Hippocampal formation (tissue), 2 donors: ENCODE results near the gene KATNB1.
A peak's percentile ranks its signal among the peaks of the same experiment; 100 is the strongest.
"Not testable (repeated sequence)": the region's sequence is repeated elsewhere in the genome, so short reads cannot be mapped to it uniquely, and the experiment has no call there.

Experiments used
- DNase-seq, 2 donors: peaks; one replicate each; lab custom pipeline; 2025; lab: John Stamatoyannopoulos, UW

Gene KATNB1

DNA sequence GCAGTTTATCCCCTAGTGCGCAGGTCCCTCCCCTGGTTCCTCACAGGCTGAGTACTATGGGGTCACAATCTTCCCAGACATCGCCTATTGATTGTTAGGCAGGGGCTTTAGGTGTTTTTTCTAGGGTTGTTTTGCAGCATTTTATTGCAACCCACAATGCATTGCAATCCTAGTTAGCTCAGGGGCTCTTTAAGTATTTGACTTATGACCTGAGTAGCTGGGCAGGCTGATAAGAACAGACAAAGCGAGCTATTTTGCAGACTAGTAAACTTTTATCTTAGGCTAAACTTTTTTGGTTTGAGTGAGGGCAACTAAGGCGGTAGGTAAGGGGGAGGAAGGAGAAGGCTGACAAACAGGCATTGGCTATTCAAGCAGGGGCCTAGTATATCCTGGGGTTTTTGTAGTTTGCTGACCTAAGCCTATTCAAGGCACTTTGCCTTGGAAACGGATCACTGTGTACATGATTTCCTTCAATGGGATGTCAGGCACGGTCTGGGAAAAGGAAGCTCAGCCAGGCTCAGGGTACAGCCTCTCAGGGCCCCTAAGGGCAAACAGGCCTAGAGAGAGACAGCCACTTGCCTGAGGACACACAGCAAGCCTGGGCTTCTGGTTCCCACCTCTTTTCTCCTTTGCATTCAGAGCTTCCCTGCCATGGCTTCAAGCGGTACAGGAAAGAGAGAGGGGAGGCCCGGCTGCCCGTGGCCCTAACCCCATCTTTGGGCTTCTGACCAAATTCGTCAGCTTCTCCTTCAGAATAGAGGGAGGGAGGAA is 34.6 kb upstream of the KATNB1 start:
- no peak for DNase-seq

DNA sequence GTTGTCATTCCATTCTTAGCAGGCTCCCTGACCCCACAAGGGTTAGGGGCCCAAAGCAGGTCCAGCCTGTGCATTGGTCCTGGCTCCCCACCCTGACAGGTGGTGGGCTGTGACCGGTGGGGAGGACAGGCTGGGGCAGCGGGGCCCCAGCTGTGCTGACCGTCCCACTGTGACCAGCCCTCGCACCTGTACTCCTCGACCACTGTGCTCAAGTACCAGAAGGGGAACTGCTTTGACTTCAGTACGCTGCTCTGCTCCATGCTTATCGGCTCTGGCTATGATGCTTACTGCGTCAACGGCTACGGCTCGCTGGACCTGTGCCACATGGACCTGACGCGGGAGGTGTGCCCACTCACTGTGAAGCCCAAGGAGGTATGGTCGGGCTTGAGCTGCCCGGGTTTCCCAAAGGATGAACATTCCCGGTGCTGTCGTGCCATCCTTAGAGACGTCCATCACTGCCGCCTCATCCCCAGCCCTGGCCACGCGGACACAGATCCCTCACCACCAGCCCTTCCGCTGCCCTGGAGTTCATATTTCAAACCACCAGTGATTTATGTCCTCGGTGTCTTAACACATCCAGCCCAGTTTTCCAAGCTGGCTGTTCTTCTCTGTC is 33.7 kb upstream of the KATNB1 start:
- DNase-seq: no peak

DNA sequence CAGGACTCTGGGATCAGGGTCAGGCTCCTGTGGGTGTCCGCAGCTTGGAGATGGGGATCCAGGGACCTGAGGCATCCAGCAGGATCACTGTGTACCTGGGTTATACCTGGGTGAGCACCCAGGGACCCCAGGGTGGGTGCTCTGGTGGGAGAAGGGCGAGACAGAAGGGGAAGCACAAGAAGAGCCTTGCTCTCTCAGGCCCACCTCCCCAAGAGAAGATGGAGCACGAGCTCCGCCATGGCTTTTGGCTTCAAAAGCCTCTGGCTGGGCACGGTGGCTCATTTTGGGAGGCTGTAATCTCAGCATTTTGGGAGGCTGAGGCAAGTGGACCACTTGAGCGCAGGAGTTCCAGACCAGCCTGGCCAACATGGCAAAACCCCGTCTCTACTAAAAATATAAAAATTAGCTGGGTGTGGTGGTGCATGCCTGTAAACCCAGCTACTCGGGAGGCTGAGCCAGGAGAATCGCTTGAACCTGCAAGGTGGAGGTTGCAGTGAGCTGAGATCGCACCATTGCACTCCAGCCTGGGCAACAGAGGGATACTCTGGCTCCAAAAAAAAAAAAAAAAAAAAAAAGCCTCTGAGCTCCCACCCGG is 32.1 kb upstream of the KATNB1 start:
- DNase-seq: no peak

DNA sequence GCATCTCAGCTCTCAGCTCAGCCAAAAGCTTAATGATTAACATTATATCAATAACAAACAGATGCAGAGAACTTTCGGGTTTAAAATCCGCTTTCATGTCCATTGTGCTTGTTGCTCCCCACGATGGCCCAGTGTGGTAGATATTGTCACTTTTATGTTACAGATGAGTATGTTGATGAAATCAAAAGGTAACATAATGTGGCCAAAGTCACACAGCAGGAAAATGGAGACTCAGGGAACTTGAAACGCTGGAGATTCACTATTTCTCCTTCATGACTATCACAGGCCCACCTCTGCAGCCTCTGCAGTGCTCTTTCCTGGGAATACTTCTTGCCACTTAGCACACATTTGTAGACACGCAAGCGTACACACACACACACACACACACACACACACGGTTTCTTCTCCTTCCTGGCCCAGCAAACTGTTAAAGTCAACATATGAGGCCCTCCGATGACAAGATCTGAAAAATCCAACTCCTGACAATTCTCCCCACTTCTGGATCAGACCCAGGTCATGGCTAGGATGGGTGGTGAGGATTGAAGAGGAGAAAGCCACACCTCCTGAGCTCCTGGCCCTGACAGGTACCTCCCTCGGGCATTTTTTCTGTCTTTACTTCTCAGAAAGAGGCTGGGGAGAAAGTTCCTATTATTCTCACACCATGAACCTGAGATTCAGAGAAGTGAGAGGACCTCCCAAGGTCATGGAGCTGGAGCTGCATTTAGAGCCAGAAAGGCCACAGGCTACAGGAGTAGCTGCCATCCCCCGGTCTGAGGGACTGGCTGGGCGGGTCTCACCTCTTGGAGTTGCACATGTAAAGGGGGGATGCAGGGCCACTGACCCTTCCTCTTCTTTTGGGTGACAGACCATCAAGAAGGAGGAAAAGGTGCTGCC is 31.3 kb upstream of the KATNB1 start:
- DNase-seq: no peak

DNA sequence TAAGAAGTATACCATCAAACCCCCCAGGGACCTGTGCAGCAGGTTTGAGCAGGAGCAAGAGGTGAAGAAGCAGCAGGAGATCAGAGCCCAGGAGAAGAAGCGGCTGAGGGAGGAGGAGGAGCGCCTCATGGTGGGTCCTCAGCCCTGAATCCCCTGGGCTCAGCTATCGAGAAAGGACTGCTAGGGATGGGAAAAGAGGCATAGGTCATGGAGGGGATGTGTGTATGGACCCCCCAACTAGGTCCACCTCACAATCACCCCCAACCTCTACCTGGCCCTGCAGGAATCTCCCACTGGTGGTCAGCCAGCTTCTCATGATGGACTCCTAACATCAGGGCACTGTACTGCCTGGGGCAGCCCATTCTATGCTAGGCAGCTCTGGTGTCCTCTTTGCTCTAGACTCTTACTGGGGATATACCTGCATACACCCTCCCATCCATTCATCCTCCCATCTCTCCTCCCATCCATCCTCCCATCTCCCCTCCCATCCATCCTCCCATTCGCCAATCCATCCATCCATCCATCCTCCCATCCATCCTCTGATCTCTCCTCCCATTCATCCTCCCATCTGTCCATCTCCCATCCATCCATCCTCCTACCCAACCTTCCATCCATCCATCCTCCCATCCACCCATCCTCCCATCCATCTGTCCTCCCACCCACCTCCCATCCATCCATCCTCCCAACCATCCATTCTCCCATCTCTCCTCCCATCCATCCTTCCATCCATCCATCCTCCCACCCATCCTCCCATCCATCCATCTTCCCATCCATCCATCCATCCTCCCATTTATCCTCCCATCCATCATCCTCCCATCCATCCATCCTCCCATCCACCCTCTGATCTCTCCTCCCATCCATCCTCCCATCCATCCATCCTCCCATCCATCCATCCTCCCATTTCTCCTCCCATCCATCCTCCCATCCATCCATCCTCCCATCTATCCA is 30.4 kb upstream of the KATNB1 start:
- no peak for DNase-seq

DNA sequence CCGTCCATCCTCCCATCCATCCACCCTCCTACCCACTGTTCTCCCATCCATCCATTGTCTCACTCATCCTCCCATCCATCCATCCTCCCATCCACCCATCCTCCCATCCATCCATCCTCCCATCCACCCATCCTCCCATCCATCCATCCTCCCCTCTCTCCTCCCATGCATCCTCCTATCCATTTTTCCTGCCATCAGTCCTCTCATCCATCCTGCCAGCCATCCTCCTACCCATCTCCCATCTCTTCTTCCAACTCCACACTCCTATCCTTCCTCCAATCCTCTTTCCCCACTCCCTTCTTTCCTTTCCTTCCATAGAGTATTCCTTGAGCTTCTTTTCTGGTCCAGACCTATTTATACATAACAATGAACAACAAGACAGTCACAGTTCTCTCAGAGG is 28.9 kb upstream of the KATNB1 start:
- no peak for DNase-seq

DNA sequence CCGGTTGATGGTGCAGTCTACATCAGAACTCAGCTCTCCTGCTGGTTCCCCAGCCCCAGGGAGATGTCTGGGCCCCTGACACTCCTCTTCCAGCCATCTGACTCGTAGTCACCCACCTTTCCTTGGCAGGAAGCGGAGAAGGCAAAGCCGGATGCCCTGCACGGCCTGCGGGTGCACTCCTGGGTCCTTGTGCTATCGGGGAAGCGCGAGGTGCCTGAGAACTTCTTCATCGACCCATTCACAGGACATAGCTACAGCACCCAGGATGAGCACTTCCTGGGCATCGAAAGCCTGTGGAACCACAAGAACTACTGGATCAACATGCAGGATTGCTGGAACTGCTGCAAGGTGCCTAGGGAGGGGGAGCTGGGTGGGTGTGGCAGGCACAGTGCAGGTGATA is 28.2 kb upstream of the KATNB1 start:
- no peak for DNase-seq

DNA sequence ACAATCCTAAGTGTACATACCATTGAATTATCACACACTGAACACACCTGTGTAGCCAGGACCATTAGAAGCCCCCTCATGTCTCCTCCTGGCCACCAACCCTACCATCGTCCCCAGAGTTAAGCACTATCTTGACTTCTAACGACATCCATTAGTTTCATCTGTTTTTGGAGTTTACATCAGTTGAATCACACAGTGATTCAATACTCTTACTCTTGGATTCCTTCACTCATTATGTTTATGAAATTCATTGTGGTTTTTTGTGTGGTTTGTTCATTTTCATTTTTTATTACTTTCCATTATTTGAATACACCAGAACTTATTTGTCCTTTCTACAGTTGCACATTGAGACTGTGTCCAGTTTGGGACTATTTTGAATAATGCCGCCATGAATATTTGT is 27.4 kb upstream of the KATNB1 start:
- no peak for DNase-seq

DNA sequence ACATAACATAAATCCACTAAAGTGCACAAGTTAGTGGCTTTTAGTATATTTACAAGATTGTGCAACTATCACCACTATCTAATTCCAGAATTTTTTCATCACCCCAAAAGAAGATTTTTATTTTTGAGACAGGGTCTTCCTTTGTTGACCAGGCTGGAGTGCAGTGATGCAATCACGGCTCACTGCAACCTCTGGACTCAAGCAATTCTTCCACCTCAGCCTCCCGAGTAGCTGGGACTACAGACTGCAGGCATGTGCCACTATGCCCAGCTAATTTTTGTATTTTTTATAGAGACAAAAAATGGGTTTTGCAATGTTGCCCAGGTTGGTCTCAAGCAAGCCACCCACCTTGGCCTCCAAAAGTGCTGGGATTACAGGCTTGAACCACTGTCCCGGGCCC is 25.9 kb upstream of the KATNB1 start:
- no peak for DNase-seq

DNA sequence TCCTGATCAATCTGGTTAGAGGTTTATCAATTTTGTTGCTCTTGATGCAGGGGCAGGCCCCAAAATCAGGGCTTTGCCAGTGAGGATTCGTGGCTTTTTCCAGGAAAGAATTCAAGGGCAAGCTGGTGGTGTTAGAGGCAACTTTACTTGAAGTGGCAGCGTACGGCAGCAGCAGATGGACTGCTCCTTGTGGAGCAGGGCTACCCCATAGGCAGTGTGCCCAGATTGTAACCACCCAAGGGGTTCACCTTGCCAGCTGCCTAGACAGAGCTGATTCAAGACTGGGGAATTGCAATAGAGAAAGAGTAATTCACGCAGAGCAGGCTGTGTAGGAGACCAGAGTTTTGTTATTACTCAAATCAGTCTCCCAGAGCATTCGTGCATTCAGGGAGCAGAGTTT is 24.2 kb upstream of the KATNB1 start:
- DNase-seq: no peak

DNA sequence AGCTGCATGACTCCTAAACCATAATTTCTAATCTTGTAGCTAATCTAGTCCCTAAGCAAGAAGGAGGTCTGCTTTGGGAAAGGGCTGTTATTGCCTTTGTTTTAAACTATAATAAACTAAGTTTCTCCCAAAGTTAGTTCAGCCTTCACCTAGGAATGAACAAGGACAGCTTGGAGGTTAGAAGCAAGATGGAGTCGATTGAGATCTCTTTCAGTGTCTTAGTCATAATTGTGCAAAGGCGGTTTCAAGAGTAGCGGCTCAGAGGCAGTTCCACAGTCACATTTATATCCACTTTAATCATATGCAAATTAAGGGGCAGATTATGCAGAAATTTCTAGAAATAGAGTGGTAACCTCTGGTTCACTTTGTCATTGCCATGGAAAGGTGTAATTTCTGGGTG is 23.6 kb upstream of the KATNB1 start:
- DNase-seq: no peak

DNA sequence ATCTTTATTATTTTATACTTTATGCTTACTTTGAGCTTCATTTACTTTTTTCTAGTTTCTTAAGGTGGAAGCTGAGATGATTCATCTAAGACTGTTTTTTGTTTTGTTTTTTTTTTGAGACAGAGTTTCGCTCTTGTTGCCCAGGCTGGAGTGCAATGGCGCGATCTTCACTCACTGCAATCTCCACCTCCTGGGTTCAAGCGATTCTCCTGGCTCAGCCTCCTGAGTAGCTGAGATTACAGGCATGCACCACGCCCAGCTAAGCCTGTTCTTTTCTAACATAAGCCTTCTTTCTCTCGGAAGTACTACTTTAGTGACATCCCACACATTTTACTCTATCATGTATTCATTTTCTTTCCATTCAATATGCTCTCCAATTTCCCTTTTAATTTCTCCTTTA is 23.0 kb upstream of the KATNB1 start:
- not testable (repeated sequence) for DNase-seq

DNA sequence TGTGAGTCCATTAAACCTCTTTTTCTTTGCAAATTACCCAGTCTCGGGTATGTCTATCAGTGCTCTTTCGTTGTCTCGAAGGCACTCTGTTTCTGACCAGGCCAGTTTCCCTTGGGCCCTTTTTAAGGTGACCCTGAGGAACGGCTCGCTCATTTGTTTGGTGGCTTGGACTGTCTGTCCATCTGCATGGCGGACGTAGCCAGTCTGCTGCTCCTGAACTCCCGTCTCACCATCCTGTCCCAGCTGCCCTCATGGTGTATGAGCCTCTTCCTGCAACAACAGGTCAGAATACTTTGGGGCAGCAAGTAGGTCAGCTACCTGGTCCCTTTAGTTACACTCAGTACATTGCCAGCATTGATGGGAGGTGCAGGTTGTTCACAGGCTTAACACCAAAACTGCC is 22.0 kb upstream of the KATNB1 start:
- DNase-seq: no peak

DNA sequence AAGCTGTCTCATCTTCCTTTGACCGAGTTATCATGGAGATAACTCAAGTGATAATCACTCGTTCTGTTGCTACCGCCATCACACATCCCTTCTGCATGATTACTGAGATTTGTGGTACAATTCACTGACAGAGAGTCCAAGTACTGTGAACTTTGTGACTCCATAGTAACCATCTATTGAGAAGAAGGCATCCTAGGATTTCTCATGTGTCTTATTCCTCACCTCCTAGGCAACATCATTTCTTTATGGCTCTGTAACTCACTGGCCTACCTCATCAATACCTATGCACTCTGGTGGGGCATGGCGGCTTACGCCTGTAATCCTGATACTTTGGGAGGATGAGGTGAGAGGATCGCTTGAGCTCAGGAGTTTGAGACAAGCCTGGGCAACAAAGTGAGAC is 21.5 kb upstream of the KATNB1 start:
- DNase-seq: no peak

DNA sequence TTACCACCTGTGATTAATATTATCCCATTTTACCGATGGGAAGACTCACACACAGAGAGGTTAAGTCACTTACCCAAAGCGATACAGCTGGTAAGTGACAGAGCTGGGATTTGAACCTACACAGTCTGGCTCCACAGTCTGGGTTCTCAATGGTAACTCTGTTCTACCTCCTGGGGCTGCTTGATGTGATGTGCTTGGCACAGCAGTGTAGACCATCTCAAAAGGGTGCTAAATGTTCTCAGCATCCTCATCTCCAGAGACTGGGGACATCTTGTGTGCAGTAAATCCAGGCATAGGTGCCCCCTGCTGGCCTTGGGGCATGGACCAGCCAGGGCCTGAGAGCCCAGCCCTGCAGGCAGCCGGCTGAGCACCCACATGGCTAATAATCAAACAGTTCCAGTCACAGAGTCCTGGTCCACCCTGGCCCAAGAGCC is 15.4 kb upstream of the KATNB1 start:
- peak in 1 of 2 donors; percentile 39 for DNase-seq

DNA sequence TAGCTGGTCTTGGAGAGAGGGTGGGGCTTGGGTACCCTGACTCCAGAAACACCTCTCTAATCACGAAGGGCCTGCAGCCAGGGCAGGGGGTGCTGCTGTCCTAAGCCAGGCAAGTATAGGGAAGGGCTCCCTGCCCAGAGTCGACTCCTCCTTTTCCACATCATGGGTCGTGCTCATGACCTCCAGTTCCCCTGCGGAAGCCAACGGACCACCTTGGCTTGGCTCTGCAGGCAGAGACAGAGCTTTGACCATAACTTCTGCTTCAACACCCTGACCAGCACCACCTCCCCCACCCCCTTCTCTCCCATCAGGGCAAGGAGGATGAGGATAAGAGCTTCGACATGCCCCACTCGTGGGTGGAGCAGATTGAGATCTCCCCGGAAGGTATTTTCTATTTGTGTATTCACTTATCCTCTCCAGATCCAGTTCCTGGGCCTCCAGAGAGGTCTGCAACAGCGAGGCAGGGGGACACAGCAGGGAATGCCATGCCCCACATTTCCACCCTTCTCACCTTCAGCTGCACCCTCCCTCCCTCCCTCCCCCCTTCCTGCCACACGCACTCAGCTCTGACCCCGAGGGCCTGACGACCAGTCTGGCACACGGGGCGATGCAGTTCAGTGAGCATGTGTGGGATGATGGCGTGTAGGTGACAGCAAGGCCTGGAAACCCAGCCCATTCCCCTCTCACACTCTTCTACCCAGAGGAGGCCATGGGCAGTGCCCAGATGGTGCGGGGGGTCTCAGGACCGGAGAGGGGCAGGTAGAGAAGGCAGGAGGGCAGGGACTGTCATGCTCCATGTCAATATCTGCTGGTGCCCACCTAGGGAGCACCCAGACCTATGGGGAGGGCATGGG is 14.0 kb upstream of the KATNB1 start:
- DNase-seq: no peak

DNA sequence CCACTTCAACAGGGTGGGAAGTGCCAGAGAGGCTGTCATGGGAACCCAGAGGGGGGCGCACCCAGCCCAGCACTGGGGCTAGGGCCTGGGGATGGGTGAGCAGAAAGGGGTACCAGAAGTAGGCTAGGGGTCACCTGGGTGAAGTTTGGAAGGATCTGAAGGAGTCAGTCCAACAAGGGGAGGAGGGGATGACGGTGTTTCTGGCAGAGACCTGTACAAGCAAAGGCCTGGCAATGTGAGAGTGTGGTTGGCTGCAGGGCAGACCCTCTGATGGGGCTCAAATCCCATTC is 13.4 kb upstream of the KATNB1 start:
- DNase-seq: no peak

DNA sequence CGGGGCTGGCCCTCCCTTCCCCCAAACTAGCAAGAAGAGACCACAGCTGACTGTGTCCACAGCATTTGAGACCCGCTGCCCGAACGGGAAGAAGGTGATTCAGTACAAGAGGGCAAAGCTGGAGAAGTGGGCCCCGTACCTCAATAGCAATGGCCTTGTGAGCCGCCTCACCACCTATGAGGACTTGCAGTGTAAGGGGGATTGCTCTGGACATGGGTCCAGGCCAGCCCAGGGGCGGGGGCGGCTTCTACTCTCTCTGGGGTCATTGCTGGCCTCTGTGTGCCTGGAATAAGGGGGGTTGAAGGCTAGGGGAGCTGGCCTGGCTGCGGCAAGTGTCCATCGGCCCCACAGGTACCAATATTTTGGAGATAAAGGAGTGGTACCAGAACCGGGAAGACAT is 12.9 kb upstream of the KATNB1 start:
- no peak for DNase-seq

DNA sequence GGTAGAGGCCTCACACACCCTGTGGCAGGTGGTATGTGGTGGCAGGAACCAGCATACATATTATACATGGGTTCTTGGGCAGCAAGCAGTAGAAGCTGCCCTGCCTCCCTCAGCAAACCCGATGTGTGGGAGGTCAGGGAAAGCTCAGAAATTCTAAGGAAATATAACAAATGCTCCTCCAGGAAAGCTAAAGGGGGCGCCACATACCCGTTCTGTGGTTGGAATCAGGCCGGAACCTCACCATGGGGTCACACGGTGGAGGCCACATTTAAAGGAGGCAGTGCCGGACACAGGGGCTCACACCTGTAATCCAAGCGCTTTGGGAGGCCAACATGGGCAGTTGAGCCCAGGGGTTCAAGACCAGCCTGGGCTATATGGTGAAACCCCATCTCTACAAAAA is 12.4 kb upstream of the KATNB1 start:
- no peak for DNase-seq

DNA sequence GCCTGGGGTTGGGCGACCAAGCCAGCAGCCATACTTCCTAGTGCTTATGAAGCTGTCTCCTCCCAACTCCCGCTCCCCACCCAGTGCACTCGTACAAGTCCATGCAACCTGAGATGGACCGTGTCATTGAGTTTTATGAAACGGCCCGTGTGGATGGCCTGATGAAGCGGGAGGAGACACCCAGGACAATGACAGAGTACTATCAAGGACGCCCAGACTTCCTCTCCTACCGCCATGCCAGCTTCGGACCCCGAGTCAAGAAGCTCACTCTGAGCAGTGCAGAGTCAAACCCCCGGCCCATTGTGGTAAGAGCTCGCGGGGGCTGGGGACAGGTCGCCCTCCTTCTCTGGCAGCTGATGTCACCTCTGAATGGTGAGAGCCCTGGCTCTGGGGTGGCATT is 11.0 kb upstream of the KATNB1 start:
- DNase-seq: no peak

DNA sequence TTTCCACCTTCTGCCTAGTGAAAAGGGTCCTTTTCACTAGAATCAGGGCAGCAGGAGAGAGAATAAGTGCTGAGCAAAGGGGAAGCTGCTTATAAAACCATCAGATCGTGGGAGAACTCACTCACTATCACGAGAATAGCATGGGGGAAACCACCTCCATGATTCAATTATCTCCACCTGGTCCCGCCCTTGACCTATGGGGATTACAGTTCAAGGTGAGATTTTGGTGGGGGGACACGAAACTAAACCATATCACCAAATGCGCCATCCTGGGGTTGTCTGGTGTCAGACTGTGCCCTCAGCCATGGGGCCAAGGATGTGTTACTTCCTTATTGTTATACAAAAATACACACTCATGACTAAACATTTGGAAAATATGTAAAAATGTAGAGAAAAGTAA is 10.4 kb upstream of the KATNB1 start:
- DNase-seq: no peak
